ENCODE data around the gene S100A13. TPM values are rescaled to one million over a fixed set of nuclear protein-coding genes. Genes with fewer than 3 reads are reported as not detected.
A peak's percentile ranks its signal among the peaks of the same experiment; 100 is the strongest.

S100A13 gene
- total and polyA plus RNA-seq, 9 of the 15 experiments (the other 6 are each of a cell fraction or from before 2014, with no cell fraction given), result 41.9 to 129 (median 58.0) TPM

- TF ChIP-seq SNAPC5 (CRISPR knock-in tag; IDR thresholded peaks at IDR 0.05) (no peak), CREB5 (CRISPR knock-in tag; IDR thresholded peaks at IDR 0.05) (no peak), ATF3 (IDR thresholded peaks at IDR 0.05) (no peak; the same call in 1 of the 2 replicates), ATF3 (CRISPR knock-in tag; conservative IDR thresholded peaks at IDR 0.05) (peak; percentile 56; the same call in 1 of the 2 replicates), KHSRP (IDR thresholded peaks at IDR 0.05) (no peak), CTBP1 (IDR thresholded peaks at IDR 0.05; ENCODE audit: borderline replicate concordance) (peak; percentile 59; the same call in 1 of the 2 replicates), CHCHD3 (CRISPR knock-in tag; IDR thresholded peaks at IDR 0.05) (no peak), ELF2 (CRISPR knock-in tag; IDR thresholded peaks at IDR 0.05) (no peak), DPF2 (IDR thresholded peaks at IDR 0.05) (peak; percentile 48), SUPT5H (IDR thresholded peaks at IDR 0.05) (peak; percentile 88), EZH2 (IDR thresholded peaks at IDR 0.05; ENCODE audit: borderline replicate concordance, low read depth, low read length) (no peak), MNT (conservative IDR thresholded peaks at IDR 0.05) (peak; percentile 67 to 75; a peak in 3 of 4 replicates), SIN3B (IDR thresholded peaks at IDR 0.05; ENCODE audit: low read depth) (no peak), RBFOX2 (IDR thresholded peaks at IDR 0.05; ENCODE audit: low read depth, low read length) (peak; percentile 90), ZNF444 (CRISPR knock-in tag; IDR thresholded peaks at IDR 0.05) (no peak), DIDO1 (tag; IDR thresholded peaks at IDR 0.05; ENCODE audit: low read depth) (no peak), HEY1 (CRISPR knock-in tag; IDR thresholded peaks at IDR 0.05; ENCODE audit: borderline replicate concordance) (no peak), ZNF212 (CRISPR knock-in tag; IDR thresholded peaks at IDR 0.05) (no peak), RBM39 (optimal IDR thresholded peaks at IDR 0.05; ENCODE audit: low read depth, low read length) (peak; percentile 22), IRF1 (CRISPR knock-in tag; IDR thresholded peaks at IDR 0.05; ENCODE audit: borderline replicate concordance) (no peak), HLTF (IDR thresholded peaks at IDR 0.05) (0 out of 2 replicates have a peak, but pooled peaks have one; percentile 21), XRCC3 (IDR thresholded peaks at IDR 0.05) (no peak), HES1 (IDR thresholded peaks at IDR 0.05; ENCODE audit: low read depth) (no peak), IRF2 (CRISPR knock-in tag; IDR thresholded peaks at IDR 0.05) (no peak), MAZ (CRISPR knock-in tag; conservative IDR thresholded peaks at IDR 0.05 in 1 of 2, IDR thresholded peaks at IDR 0.05 in 1 of 2) (peak in 1 of 2 experiments; percentile 82; a peak in 3 of 4 replicates)
Observed at GRCh38 chr1:153626904-153627714, at the start of gene S100A13 (continued).

Data from K562 (cell line).